CD14-positive monocyte (primary cell): ENCODE results near the gene FREM1. TPM values are rescaled to one million over a fixed set of nuclear protein-coding genes. Genes with fewer than 3 reads are reported as not detected.

Experiments
- DNase-seq, 3 donors: peaks; one replicate each; pipeline ENCODE4 v3.0.0-alpha.2; 2011 to 2022
- H2AFZ ChIP-seq: 2 replicates; pipeline ENCODE4 v1.6.0; 2012; ENCODE audit warnings: mild to moderate bottlenecking, low read depth, low read length, inconsistent platforms; ENCODE audit not compliant: insufficient read depth, poor library complexity, severe bottlenecking
- H3K27ac ChIP-seq, 2 donors: 1 replicate in 1 of 2; 2 replicates in 1 of 2; pipeline ENCODE4 v1.5.1; 2012 to 2013; ENCODE audit warnings: low read length in 2 of 2, control low read depth in 1 of 2, inconsistent platforms in 1 of 2, low read depth in 1 of 2, mild to moderate bottlenecking in 1 of 2
- H3K27me3 ChIP-seq, 2 donors: one replicate each; pipeline versions ENCODE4 v1.6.0 to v1.6.1; 2011 to 2013; ENCODE audit warnings: low read length in 2 of 2; ENCODE audit not compliant: control insufficient read depth in 2 of 2, insufficient read depth in 2 of 2
- H3K36me3 ChIP-seq, 2 donors: replicated peaks in 1 of 2; 1 replicate in 1 of 2; 2 replicates in 1 of 2; pipeline versions ENCODE4 v1.5.1 to v1.6.1; 2012 to 2013; ENCODE audit warnings: low read length in 2 of 2, control low read depth in 1 of 2, inconsistent platforms in 1 of 2, mild to moderate bottlenecking in 1 of 2; ENCODE audit not compliant: insufficient read depth in 2 of 2, control insufficient read depth in 1 of 2
- H3K4me1 ChIP-seq, 2 donors: 1 replicate in 1 of 2; 2 replicates in 1 of 2; pipeline versions ENCODE4 v1.5.1 to v1.6.1; 2012 to 2013; ENCODE audit warnings: low read length in 2 of 2, control low read depth in 1 of 2, inconsistent platforms in 1 of 2, mild to moderate bottlenecking in 1 of 2, moderate library complexity in 1 of 2; ENCODE audit not compliant: insufficient read depth in 2 of 2, control insufficient read depth in 1 of 2
- H3K4me2 ChIP-seq: replicated peaks from 2 replicates; pipeline ENCODE3; 2012; ENCODE audit warnings: low read length, moderate library complexity, mild to moderate bottlenecking; ENCODE audit not compliant: poor library complexity, severe bottlenecking; ENCODE audit errors: extremely low read depth
- H3K4me3 ChIP-seq, 3 experiments: fragments of 200-600 bp in 1 of 3; sonication (generic) in 1 of 3; replicated peaks in 1 of 3; 1 replicate in 2 of 3; 2 replicates in 1 of 3; pipeline ENCODE4 v1.5.1; 2011 to 2013; ENCODE audit warnings: low read length in 3 of 3, mild to moderate bottlenecking in 3 of 3, control low read depth in 2 of 3, low read depth in 2 of 3, inconsistent platforms in 1 of 3, moderate library complexity in 1 of 3
- H3K79me2 ChIP-seq: 2 replicates; pipeline ENCODE4 v1.6.0; 2012; ENCODE audit warnings: mild to moderate bottlenecking, control low read depth, inconsistent platforms, low read length, moderate library complexity; ENCODE audit not compliant: insufficient read depth
- H3K9ac ChIP-seq: 2 replicates; pipeline ENCODE4 v1.6.0; 2017; ENCODE audit warnings: low read length, mild to moderate bottlenecking; ENCODE audit not compliant: insufficient read depth, poor library complexity, severe bottlenecking
- H3K9me3 ChIP-seq, 2 donors: replicated peaks in 1 of 2; 1 replicate in 1 of 2; 2 replicates in 1 of 2; pipeline versions ENCODE4 v1.5.1 to v1.6.1; 2012 to 2013; ENCODE audit warnings: low read length in 2 of 2, control low read depth in 1 of 2; ENCODE audit not compliant: control insufficient read depth in 1 of 2, insufficient read depth in 1 of 2
- H4K20me1 ChIP-seq: 2 replicates; pipeline ENCODE4 v1.6.0; 2012; ENCODE audit warnings: mild to moderate bottlenecking, low read length, control low read depth, moderate library complexity; ENCODE audit not compliant: insufficient read depth
- H3K27ac Mint-ChIP-seq, 7 donors: one replicate each; pipeline ENCODE4 v1.8.0; 2020; ENCODE audit warnings: mild to moderate bottlenecking in 7 of 7, mixed read lengths in 7 of 7, moderate library complexity in 6 of 7, inconsistent platforms in 2 of 7
- H3K27me3 Mint-ChIP-seq, 3 donors: one replicate each; pipeline ENCODE4 v1.8.0; 2021 to 2022; ENCODE audit warnings: low read depth in 3 of 3, mild to moderate bottlenecking in 3 of 3, mixed read lengths in 3 of 3, moderate library complexity in 3 of 3, inconsistent platforms in 1 of 3
- H3K36me3 Mint-ChIP-seq, 2 donors: one replicate each; pipeline ENCODE4 v1.8.0; 2020; ENCODE audit warnings: mixed read lengths in 2 of 2, inconsistent platforms in 1 of 2, mild to moderate bottlenecking in 1 of 2
- H3K4me1 Mint-ChIP-seq: one replicate; pipeline ENCODE4 v1.8.0; 2020; ENCODE audit warnings: mild to moderate bottlenecking, mixed read lengths
- H3K4me3 Mint-ChIP-seq, 2 donors: one replicate each; pipeline ENCODE4 v1.8.0; 2020; ENCODE audit warnings: mild to moderate bottlenecking in 2 of 2, mixed read lengths in 2 of 2, moderate library complexity in 1 of 2
- H3K9me3 Mint-ChIP-seq, 7 donors: one replicate each; pipeline ENCODE4 v1.8.0; 2020 to 2022; ENCODE audit warnings: mixed read lengths in 7 of 7, mild to moderate bottlenecking in 6 of 7, moderate library complexity in 6 of 7, inconsistent platforms in 2 of 7
- WGBS: methylation state at CpG from one replicate; pipeline ENCODE4 v1.1.5; 2013; ENCODE audit warnings: missing lambda C conversion rate; ENCODE audit not compliant: insufficient coverage; 5-methylcytosine and 5-hydroxymethylcytosine counted together
- intact Hi-C, 2 donors: fragments of 100-400 bp; cut with micrococcal nuclease; formaldehyde crosslinking; loops; one replicate each; pipeline versions ENCODE4 v1.15.0 to v1.15.1; 2023
- polyA plus RNA-seq, 3 donors: library from polyadenylated mRNA; depleted of rRNA in 1 of 3; unstranded in 2 of 3; stranded (reverse) in 1 of 3; fragments of 300-500 nt in 2 of 3; fragments of >200 nt in 1 of 3; fragmentation: Illumina TruSeq in 2 of 3; gene quantifications; 1 replicate in 2 of 3; 2 replicates in 1 of 3; pipeline ENCODE4 v1.2.3, GENCODE V29; 2012 to 2021
- TF ChIP-seq, protein P1 (sequence below): fragments of 200-600 bp; IDR thresholded peaks from one replicate; pipeline ENCODE4 v1.8.0; 2022; ENCODE audit warnings: antibody characterized with exemption, mild to moderate bottlenecking

Gene FREM1
- polyA plus RNA-seq, 3 donors, result not detected

DNA sequence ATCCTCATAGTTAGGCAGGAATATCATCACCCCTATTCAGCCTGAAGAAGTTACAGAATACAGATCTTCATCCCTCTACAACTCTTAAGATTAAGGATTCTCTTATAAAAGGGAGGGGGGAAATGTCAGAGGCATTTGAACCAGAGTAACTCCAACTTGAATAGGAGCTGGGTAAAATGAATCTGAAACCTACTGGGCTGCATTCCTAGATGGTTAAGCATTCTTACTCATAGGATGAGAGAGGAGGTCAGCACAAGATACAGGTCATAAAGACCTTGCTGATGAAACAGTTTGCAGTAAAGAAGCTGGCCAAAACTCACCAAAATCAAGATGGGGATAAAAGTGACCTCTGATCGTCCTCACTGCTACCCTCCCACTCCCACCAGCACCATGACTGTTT is 14.4 kb downstream of the FREM1 start:
- Histone ChIP-seq H3K4me2 (no peak overlapping the region), H4K20me1 (no peaks in the 10 kb centered on the region), H3K9ac (no peak overlapping the region), H3K4me1 (no peaks in the 10 kb centered on the region), H3K36me3 (no peaks in the 10 kb centered on the region), H3K79me2 (no peaks in the 10 kb centered on the region), H2AFZ (no peak overlapping the region), H3K27ac (no peak overlapping the region), H3K27me3 (no peaks in the 10 kb centered on the region), H3K9me3 (no peaks in the 10 kb centered on the region), H3K4me3 (no peak overlapping the region)
- WGBS, result 100% methylated on average over 1 of the region's 1 CpG
- Mint-ChIP-seq H3K36me3 (no peaks in the 10 kb centered on the region), H3K9me3 (peaks cover 0 to 7% (median 3%) of the 10 kb centered on the region in 7 donors), H3K27ac (no peak overlapping the region), H3K27me3 (peaks cover 0 to 3% (median 0%) of the 10 kb centered on the region in 3 donors), H3K4me1 (no peaks in the 10 kb centered on the region), H3K4me3 (no peak overlapping the region)
- DNase-seq, result no peak
- intact Hi-C loops, result no loop called here
- TF ChIP-seq, protein P1, sequence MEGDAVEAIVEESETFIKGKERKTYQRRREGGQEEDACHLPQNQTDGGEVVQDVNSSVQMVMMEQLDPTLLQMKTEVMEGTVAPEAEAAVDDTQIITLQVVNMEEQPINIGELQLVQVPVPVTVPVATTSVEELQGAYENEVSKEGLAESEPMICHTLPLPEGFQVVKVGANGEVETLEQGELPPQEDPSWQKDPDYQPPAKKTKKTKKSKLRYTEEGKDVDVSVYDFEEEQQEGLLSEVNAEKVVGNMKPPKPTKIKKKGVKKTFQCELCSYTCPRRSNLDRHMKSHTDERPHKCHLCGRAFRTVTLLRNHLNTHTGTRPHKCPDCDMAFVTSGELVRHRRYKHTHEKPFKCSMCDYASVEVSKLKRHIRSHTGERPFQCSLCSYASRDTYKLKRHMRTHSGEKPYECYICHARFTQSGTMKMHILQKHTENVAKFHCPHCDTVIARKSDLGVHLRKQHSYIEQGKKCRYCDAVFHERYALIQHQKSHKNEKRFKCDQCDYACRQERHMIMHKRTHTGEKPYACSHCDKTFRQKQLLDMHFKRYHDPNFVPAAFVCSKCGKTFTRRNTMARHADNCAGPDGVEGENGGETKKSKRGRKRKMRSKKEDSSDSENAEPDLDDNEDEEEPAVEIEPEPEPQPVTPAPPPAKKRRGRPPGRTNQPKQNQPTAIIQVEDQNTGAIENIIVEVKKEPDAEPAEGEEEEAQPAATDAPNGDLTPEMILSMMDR, result no peak

DNA sequence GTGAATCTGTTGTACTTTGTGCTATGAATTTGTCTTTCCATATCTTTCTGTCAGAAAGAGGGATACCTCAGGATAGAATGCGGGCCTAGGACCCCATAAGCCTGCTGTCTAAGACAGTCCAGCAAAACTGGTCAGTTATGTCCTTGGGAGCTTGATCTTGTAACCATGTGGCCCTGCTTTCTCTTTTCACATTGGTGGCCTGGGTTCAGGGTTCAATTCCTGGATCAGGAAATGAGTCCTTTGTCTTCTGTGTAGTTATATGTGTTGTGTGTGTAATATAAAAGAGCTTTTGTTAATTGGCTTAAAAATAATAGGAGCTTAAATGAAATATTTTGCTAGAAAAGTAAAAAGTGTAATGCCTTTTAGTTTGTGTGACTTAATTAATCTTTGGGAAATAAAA is 16.9 kb downstream of the FREM1 start:
- no peaks in the 10 kb centered on the region for H3K27me3 Mint-ChIP-seq
- DNase-seq, result no peak
- 100% methylated on average over 1 of the region's 1 CpG for WGBS
- Histone ChIP-seq H3K27ac (no peak overlapping the region), H3K9ac (no peak overlapping the region), H3K79me2 (no peaks in the 10 kb centered on the region), H3K27me3 (no peaks in the 10 kb centered on the region), H3K4me3 (no peak overlapping the region), H3K9me3 (no peaks in the 10 kb centered on the region), H4K20me1 (no peaks in the 10 kb centered on the region), H3K4me2 (no peak overlapping the region), H3K36me3 (no peaks in the 10 kb centered on the region), H2AFZ (no peak overlapping the region), H3K4me1 (no peaks in the 10 kb centered on the region)
- intact Hi-C loops, result no loop called here
- H3K36me3 Mint-ChIP-seq, result no peaks in the 10 kb centered on the region
- H3K4me1 Mint-ChIP-seq, result no peaks in the 10 kb centered on the region
- no peak overlapping the region for H3K27ac Mint-ChIP-seq
- no peak overlapping the region for H3K4me3 Mint-ChIP-seq
- TF ChIP-seq, protein P1, result no peak
- H3K9me3 Mint-ChIP-seq, result peaks cover 0 to 7% (median 3%) of the 10 kb centered on the region in 7 donors
